CD4-positive, alpha-beta T cell treated with Interleukin-10 for 1 hour (primary cell): ENCODE results near the gene SOX5.
"Not testable (repeated sequence)": the region's sequence is repeated elsewhere in the genome, so short reads cannot be mapped to it uniquely, and the experiment has no call there.

Experiments
- DNase-seq: peaks from one replicate; pipeline ENCODE4 v3.0.0-alpha.2; 2020

SOX5 gene

GRCh38 chr12:23752245-23752644, 197.2 kb downstream of the SOX5 start:
- DNase-seq = no peak

- DNase-seq = no peak
Observed at GRCh38 chr12:23751641-23752040, 197.8 kb downstream of the SOX5 start.

- DNase-seq = no peak
Observed at GRCh38 chr12:23750923-23751322, 198.5 kb downstream of the SOX5 start.

- DNase-seq = no peak
Observed at GRCh38 chr12:23744696-23745095, 204.8 kb downstream of the SOX5 start.

GRCh38 chr12:23742574-23742973, 206.9 kb downstream of the SOX5 start:
- no peak for DNase-seq

GRCh38 chr12:23731493-23731892, 218.0 kb downstream of the SOX5 start:
- no peak for DNase-seq

GRCh38 chr12:23731035-23731434, 218.4 kb downstream of the SOX5 start:
- DNase-seq = no peak

- no peak for DNase-seq
Observed at GRCh38 chr12:23729359-23729758, 220.1 kb downstream of the SOX5 start.

GRCh38 chr12:23726646-23727045, 222.8 kb downstream of the SOX5 start:
- DNase-seq = no peak

- no peak for DNase-seq
Observed at GRCh38 chr12:23722655-23723054, 226.8 kb downstream of the SOX5 start.

- DNase-seq = no peak
Observed at GRCh38 chr12:23721268-23721667, 228.2 kb downstream of the SOX5 start.

- no peak for DNase-seq
Observed at GRCh38 chr12:23719493-23719892, 230.0 kb downstream of the SOX5 start.

- DNase-seq = not testable (repeated sequence)
Observed at GRCh38 chr12:23710361-23710760, 239.1 kb downstream of the SOX5 start.

GRCh38 chr12:23708185-23708837, 241.2 kb downstream of the SOX5 start:
- no peak for DNase-seq

- no peak for DNase-seq
Observed at GRCh38 chr12:23707270-23707669, 242.2 kb downstream of the SOX5 start.

- no peak for DNase-seq
Observed at GRCh38 chr12:23704992-23705943, 244.2 kb downstream of the SOX5 start.

GRCh38 chr12:23703051-23703450, 246.4 kb downstream of the SOX5 start:
- DNase-seq = no peak

- DNase-seq = no peak
Observed at GRCh38 chr12:23699031-23699430, 250.4 kb downstream of the SOX5 start.

- no peak for DNase-seq
Observed at GRCh38 chr12:23694920-23695319, 254.6 kb downstream of the SOX5 start.

GRCh38 chr12:23694307-23694706, 255.2 kb downstream of the SOX5 start:
- DNase-seq = no peak

GRCh38 chr12:23687947-23688346, 261.5 kb downstream of the SOX5 start:
- no peak for DNase-seq

GRCh38 chr12:23686095-23686494, 263.4 kb downstream of the SOX5 start:
- no peak for DNase-seq

- DNase-seq = no peak
Observed at GRCh38 chr12:23684121-23684520, 265.3 kb downstream of the SOX5 start.

- no peak for DNase-seq
Observed at GRCh38 chr12:23681237-23681636, 268.2 kb downstream of the SOX5 start.
